DMS 273 (cell line): Measurements from ENCODE around the gene ZSCAN31.
"Not testable (repeated sequence)": the region's sequence is repeated elsewhere in the genome, so short reads cannot be mapped to it uniquely, and the experiment has no call there.

Experiments used
- DNase-seq: peaks from one replicate; lab custom pipeline; 2025; ENCODE audit not compliant: unreplicated experiment; lab: John Stamatoyannopoulos, UW

ZSCAN31 gene

GRCh38 chr6:28335564-28336283 lies at the start of gene ZSCAN31:
Gene ZSCAN31 (minus strand): TSS chr6:28336148. CDS start chr6:28329683, 6,465 bp downstream.
- DNase-seq, result peak; percentile 98

GRCh38 chr6:28384143-28384533 lies 48.2 kb upstream of the ZSCAN31 start:
- DNase-seq, result no peak

DNA sequence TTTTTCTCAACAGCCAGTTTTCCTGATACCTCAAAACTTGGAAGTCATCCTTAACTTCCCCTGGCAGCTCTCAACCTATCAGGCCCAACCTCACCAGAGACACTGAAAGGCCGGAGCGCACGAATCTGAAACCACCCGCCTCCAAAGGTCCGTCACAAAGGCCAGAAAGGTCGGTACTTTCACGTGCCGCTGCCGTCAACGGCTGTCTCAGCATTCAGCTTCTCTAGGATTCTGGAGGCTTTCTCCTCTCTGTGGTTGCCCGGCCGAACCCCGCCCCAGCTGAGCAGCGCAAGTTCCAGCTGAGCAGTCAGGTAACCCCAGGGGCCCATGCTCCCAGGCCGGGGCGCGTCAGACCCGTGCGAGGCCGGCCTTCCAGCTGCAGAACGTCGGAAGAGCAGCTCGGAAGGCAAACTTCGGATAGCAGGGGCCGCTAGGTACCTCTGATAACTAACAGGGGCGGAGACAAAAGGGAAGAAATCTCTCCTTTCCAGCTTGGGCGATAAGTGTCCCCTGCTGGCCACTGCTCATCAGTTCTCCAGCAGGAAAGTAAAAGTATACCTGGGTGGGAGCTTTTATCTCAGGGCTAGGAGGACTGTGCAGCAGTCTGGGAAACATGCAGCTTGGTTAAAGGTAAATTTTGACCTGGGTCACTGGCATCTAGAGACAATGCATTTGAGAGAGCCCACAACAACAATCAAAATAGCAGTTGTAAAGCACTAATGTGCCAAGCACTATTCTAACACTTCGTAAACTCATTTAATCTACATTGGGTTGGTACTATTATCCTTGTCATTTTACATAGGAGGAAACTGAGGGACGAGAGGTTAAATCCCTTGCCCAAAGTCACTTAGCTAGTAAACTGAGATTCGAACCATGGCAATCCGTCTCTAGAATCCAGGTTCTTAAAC lies 47.5 kb upstream of the ZSCAN31 start:
- peak; percentile 76 for DNase-seq

DNA sequence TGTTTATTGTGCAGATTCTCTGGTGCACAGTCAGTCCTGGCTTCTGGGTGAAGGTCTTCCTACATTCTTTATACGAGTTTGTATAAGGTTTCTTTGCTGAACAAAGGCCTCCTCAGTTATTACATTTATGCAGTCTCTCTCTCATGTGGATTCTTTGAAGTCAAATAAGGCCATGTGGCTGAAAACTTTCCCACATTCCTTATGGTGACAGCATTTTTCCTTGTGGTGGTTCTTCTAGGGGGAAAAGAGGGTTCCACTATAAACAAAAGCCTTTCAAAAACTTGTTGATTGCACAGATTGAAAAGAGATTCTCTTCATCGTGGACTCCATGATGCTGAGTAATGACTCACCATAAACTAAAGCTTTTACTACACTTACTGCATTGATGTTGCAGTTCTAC lies 44.4 kb upstream of the ZSCAN31 start:
- DNase-seq, result no peak

GRCh38 chr6:28378644-28379043 lies 42.7 kb upstream of the ZSCAN31 start:
- no peak for DNase-seq

GRCh38 chr6:28377879-28378278 lies 41.9 kb upstream of the ZSCAN31 start:
- no peak for DNase-seq

- DNase-seq, result no peak
Measured at GRCh38 chr6:28373925-28374324, 38.0 kb upstream of the ZSCAN31 start.

GRCh38 chr6:28371706-28372451 lies 35.9 kb upstream of the ZSCAN31 start:
- no peak for DNase-seq

- DNase-seq, result no peak
Measured at GRCh38 chr6:28371280-28371679, 35.3 kb upstream of the ZSCAN31 start.

GRCh38 chr6:28370440-28370839 lies 34.5 kb upstream of the ZSCAN31 start:
- no peak for DNase-seq

- no peak for DNase-seq
Measured at GRCh38 chr6:28369463-28369862, 33.5 kb upstream of the ZSCAN31 start.

DNA sequence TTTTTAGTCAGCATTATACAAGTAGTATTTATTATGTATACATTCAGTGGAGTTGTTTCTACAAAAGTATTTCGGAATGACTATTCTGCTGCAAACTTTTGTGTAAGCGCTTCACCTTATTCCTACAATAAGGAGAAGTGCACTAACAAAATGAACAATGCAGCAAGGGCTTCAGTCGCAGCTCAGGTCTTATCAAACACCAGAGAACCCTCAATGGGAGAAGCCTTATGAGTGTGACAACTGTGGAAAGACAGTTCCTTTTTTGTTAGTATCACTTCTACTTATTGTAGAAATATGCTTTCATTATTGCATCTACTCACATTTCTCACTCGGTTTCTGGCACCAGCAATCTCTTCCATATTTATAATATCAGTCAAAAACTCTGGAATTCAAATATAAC lies 32.6 kb upstream of the ZSCAN31 start:
- DNase-seq, result no peak

- DNase-seq, result not testable (repeated sequence)
Measured at GRCh38 chr6:28365590-28365989, 29.6 kb upstream of the ZSCAN31 start.

- DNase-seq, result no peak
Measured at GRCh38 chr6:28360961-28361360, 25.0 kb upstream of the ZSCAN31 start.

- DNase-seq, result not testable (repeated sequence)
Measured at GRCh38 chr6:28359562-28359961, 23.6 kb upstream of the ZSCAN31 start.

- DNase-seq, result no peak
Measured at GRCh38 chr6:28357036-28357435, 21.1 kb upstream of the ZSCAN31 start.

- DNase-seq, result no peak
Measured at GRCh38 chr6:28356666-28357020, 20.7 kb upstream of the ZSCAN31 start.

- peak; percentile 92 for DNase-seq
Measured at GRCh38 chr6:28355743-28356665, 20.1 kb upstream of the ZSCAN31 start.

- DNase-seq, result no peak
Measured at GRCh38 chr6:28354688-28355554, 19.0 kb upstream of the ZSCAN31 start.
